ENCODE data around the gene ZNF597. TPM values are rescaled to one million over a fixed set of nuclear protein-coding genes. Genes with fewer than 3 reads are reported as not detected.

The ZNF597 gene
- total RNA-seq, 1 experiment from 2014 or later: not detected

DNA sequence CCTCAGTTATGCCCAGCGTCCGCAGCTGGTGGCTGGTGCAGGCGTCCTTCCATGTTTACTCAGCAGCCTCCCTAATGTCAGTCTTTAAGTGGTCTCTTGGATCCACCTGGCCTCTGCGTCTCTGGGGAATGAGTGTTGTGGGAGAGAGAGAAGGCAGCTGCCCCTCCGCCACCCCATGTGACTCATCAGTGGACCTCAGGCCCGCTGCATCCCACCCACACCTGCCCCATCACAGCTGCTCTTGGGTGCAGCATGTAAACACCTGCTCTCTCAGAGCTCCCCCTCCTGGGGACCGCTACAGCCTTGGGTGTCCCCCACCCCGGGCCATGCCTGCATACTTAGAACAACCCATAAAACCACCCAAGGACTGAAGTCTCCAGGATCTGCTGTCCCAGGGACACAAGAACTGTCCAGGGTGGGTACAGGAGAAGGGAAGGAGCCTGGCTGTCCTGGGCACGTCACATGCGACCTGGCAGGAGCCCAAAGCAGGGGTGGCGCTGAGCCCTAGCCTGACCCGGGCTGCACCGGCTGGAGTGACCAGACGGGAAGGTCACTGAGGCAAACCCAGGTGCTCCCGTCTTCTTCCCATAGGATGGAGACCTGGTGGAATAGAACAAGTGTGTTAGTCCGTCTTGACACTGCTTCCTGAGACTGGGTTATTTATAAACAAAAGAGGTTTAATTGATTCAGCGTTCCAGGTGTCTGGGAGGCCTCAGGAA, 47.8 kb upstream of the ZNF597 start:
- no peaks in the 10 kb centered on the region for H3K27me3 ChIP-seq (ENCODE audit: low read length)
- intact Hi-C loops (cut with micrococcal nuclease): no loop called here
- H4K20me1 ChIP-seq (ENCODE audit: low read length): no peaks in the 10 kb centered on the region
- no peaks in the 10 kb centered on the region for H3K4me1 ChIP-seq (ENCODE audit: insufficient read depth, low read length)
- TF ChIP-seq, protein P1, sequence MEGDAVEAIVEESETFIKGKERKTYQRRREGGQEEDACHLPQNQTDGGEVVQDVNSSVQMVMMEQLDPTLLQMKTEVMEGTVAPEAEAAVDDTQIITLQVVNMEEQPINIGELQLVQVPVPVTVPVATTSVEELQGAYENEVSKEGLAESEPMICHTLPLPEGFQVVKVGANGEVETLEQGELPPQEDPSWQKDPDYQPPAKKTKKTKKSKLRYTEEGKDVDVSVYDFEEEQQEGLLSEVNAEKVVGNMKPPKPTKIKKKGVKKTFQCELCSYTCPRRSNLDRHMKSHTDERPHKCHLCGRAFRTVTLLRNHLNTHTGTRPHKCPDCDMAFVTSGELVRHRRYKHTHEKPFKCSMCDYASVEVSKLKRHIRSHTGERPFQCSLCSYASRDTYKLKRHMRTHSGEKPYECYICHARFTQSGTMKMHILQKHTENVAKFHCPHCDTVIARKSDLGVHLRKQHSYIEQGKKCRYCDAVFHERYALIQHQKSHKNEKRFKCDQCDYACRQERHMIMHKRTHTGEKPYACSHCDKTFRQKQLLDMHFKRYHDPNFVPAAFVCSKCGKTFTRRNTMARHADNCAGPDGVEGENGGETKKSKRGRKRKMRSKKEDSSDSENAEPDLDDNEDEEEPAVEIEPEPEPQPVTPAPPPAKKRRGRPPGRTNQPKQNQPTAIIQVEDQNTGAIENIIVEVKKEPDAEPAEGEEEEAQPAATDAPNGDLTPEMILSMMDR (conservative IDR thresholded peaks at IDR 0.05; ENCODE audit: low read depth, low read length): no peak
- TF ChIP-seq EZH2 (IDR thresholded peaks at IDR 0.05; ENCODE audit: low read length, unreplicated experiment): no peak
- TF ChIP-seq EZH2phosphoT487 (IDR thresholded peaks at IDR 0.05; ENCODE audit: borderline replicate concordance, low read length): no peak
- ATAC-seq (no peak), DNase-seq (no peak)
- H3F3A ChIP-seq (ENCODE audit: low read length, unreplicated experiment): no peaks in the 10 kb centered on the region
- H3K4me3 ChIP-seq (ENCODE audit: low read length): no peak overlapping the region
- H2AFZ ChIP-seq (ENCODE audit: low read length): no peak overlapping the region
- H3K36me3 ChIP-seq (ENCODE audit: low read depth, low read length): no peaks in the 10 kb centered on the region
- no peak overlapping the region for H3K27ac ChIP-seq (ENCODE audit: low read length)
- no peaks in the 10 kb centered on the region for H3K9me3 ChIP-seq (ENCODE audit: low read length)
- no peak overlapping the region for H3K9ac ChIP-seq (ENCODE audit: low read length)
- ChIA-PET POLR2A (ENCODE audit: unreplicated experiment) (no interaction called here), CTCF (no interaction called here)
- H3K79me2 ChIP-seq (ENCODE audit: low read length): no peaks in the 10 kb centered on the region
- no peak overlapping the region for H3K4me2 ChIP-seq (ENCODE audit: low read length)
- H3K9me2 ChIP-seq (replicated peaks; ENCODE audit: low read length): no peaks in the 10 kb centered on the region
- no TSS peak for BruUV-seq (replicated peaks)

DNA sequence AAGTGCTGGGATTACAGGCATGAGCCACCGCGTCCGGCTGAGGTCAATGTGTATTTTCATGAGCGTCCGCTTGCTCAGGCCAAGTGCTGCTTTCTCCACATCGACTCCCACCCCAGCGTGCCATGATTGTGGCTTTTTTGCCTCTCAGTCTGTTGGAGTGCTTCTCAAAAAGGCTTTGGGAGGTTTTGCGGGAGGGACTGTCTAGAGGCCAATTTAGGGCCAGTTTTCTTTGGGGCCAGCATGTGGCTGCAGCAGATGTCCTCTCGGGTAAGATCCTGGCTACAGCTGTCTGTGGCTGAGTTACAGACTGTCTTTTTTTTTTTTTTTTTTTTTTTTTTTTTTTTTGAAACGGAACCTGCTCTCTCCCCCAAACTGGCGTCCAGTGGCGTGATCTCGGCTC, 45.5 kb upstream of the ZNF597 start:
- POLR2A ChIA-PET (ENCODE audit: unreplicated experiment): no interaction called here
- CTCF ChIA-PET: no interaction called here

More for the DNA sequence above, 45.5 kb upstream of the ZNF597 start:
- intact Hi-C loops (cut with micrococcal nuclease): no loop called here
- no peaks in the 10 kb centered on the region for H3K9me2 ChIP-seq (replicated peaks; ENCODE audit: low read length)
- no peaks in the 10 kb centered on the region for H3F3A ChIP-seq (ENCODE audit: low read length, unreplicated experiment)
- DNase-seq: no peak
- no peaks in the 10 kb centered on the region for H3K4me1 ChIP-seq (ENCODE audit: insufficient read depth, low read length)
- no peaks in the 10 kb centered on the region for H3K27me3 ChIP-seq (ENCODE audit: low read length)
- no peaks in the 10 kb centered on the region for H3K9me3 ChIP-seq (ENCODE audit: low read length)
- H3K4me2 ChIP-seq (ENCODE audit: low read length): no peak overlapping the region
- H3K9ac ChIP-seq (ENCODE audit: low read length): no peak overlapping the region
- no peaks in the 10 kb centered on the region for H3K79me2 ChIP-seq (ENCODE audit: low read length)
- BruUV-seq (replicated peaks): no TSS peak
- no peak for ATAC-seq
- no peaks in the 10 kb centered on the region for H3K36me3 ChIP-seq (ENCODE audit: low read depth, low read length)
- no peak overlapping the region for H2AFZ ChIP-seq (ENCODE audit: low read length)
- H3K4me3 ChIP-seq (ENCODE audit: low read length): no peak overlapping the region
- H3K27ac ChIP-seq (ENCODE audit: low read length): no peak overlapping the region
- no peaks in the 10 kb centered on the region for H4K20me1 ChIP-seq (ENCODE audit: low read length)
- TF ChIP-seq, protein P1 (conservative IDR thresholded peaks at IDR 0.05; ENCODE audit: low read depth, low read length): no peak
- TF ChIP-seq EZH2phosphoT487 (IDR thresholded peaks at IDR 0.05; ENCODE audit: borderline replicate concordance, low read length) (no peak), EZH2 (IDR thresholded peaks at IDR 0.05; ENCODE audit: low read length, unreplicated experiment) (no peak)

Data from PC-3 (cell line).